Measurements from ENCODE around the gene KLHL29.

KLHL29 gene

GRCh38 chr2:23599667-23600066 is 214.7 kb downstream of the KLHL29 start:
- DNase-seq, result no peak

- DNase-seq, result no peak
Measured at GRCh38 chr2:23600346-23600745, 215.4 kb downstream of the KLHL29 start.

GRCh38 chr2:23601301-23601965 is 216.5 kb downstream of the KLHL29 start:
- DNase-seq, result no peak

- no peak for DNase-seq
Measured at GRCh38 chr2:23602116-23602515, 217.1 kb downstream of the KLHL29 start.

GRCh38 chr2:23603156-23603555 is 218.2 kb downstream of the KLHL29 start:
- DNase-seq, result no peak

GRCh38 chr2:23603581-23603980 is 218.6 kb downstream of the KLHL29 start:
- DNase-seq, result no peak

- no peak for DNase-seq
Measured at GRCh38 chr2:23604731-23605130, 219.8 kb downstream of the KLHL29 start.

GRCh38 chr2:23605236-23605635 is 220.3 kb downstream of the KLHL29 start:
- DNase-seq, result no peak

- no peak for DNase-seq
Measured at GRCh38 chr2:23606196-23606595, 221.2 kb downstream of the KLHL29 start.

GRCh38 chr2:23606968-23607367 is 222.0 kb downstream of the KLHL29 start:
- no peak for DNase-seq

GRCh38 chr2:23607925-23608324 is 222.9 kb downstream of the KLHL29 start:
- no peak for DNase-seq

- DNase-seq, result no peak
Measured at GRCh38 chr2:23609254-23609653, 224.3 kb downstream of the KLHL29 start.

GRCh38 chr2:23611839-23612238 is 226.9 kb downstream of the KLHL29 start:
- no peak for DNase-seq

GRCh38 chr2:23614701-23615100 is 229.7 kb downstream of the KLHL29 start:
- no peak for DNase-seq

GRCh38 chr2:23615216-23616020 is 230.4 kb downstream of the KLHL29 start:
- no peak for DNase-seq

GRCh38 chr2:23616630-23617029 is 231.7 kb downstream of the KLHL29 start:
- DNase-seq, result no peak

- no peak for DNase-seq
Measured at GRCh38 chr2:23617167-23617810, 232.3 kb downstream of the KLHL29 start.

- no peak for DNase-seq
Measured at GRCh38 chr2:23617811-23618215, 232.8 kb downstream of the KLHL29 start.

- DNase-seq, result no peak
Measured at GRCh38 chr2:23618265-23618664, 233.3 kb downstream of the KLHL29 start.

- no peak for DNase-seq
Measured at GRCh38 chr2:23618794-23619530, 234.0 kb downstream of the KLHL29 start.

- DNase-seq, result no peak
Measured at GRCh38 chr2:23619941-23620340, 235.0 kb downstream of the KLHL29 start.

GRCh38 chr2:23620841-23621341 is 235.9 kb downstream of the KLHL29 start:
- DNase-seq, result no peak

GRCh38 chr2:23621616-23622015 is 236.6 kb downstream of the KLHL29 start:
- DNase-seq, result no peak
